NCI-H2196 treated with DMSO at 0.1 percent for 48 hours (cell line): ENCODE measurements around the gene PIGK.
A peak's percentile ranks its signal among the peaks of the same experiment; 100 is the strongest.
"Not testable (repeated sequence)": the region's sequence is repeated elsewhere in the genome, so short reads cannot be mapped to it uniquely, and the experiment has no call there.

Experiments used
- DNase-seq: peaks from one replicate; lab custom pipeline; 2025; ENCODE audit not compliant: unreplicated experiment; lab: John Stamatoyannopoulos, UW

The PIGK gene

DNA sequence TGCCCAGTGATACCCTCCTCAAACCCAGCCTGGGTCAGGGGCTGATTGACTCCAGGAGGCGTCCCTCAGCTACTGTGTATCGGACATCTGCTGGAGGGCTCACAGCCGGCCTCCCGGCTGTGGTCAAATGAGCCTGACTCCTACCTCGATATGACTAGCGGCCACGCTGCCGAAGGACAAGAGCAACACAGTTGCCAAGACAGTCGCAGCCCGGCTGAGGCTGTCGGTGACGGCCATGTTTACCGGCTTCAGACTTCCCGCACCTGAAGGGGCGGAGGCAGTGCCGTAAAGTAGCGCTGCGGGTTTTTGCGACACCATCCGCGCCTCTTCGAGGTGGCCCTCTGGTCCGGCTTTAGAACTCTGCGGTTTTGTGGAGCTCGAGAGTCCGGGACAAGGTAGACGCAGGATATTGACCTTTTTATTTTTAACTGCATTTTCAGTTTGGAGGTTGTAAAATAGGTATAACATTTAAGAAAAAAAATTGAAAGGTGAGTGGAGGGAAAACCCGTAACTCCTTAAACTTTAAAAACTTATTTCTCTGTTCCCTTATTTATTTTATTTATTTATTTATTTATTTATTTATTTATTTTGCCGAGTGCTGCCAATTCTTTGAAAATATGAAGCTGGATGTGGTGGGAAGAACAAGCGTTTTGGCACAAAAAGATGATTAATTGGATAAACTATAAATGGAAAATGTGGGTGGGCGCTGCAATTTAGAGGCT, at the start of gene PIGK:
TSS of gene PIGK (minus strand) at position 265 of the 722 bp plus-strand sequence. CDS start at position 237, 28 bp downstream.
- peak; percentile 73 for DNase-seq

GRCh38 chr1:77267035-77267434, 47.8 kb upstream of the PIGK start:
- DNase-seq = no peak

DNA sequence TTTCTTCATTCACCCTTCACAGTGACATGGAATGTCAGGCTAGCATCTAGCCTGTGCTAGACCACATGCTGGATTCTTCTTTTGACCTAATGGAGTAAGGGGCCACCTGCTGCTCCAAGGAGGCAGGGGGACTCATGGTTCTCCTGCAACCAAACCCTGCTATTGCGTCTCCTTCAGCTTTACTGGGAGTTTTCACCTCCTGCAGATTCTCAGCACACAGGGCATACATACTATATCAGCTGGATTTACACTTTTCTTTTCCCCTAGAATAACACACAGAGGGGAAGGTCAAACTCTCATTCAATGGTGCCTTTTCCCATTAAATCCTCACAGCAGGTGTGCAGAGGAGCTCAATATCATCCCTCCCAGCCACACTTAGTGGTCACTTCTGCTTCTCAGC, 46.0 kb upstream of the PIGK start:
- no peak for DNase-seq

- DNase-seq = no peak
Observed at GRCh38 chr1:77263708-77264107, 44.5 kb upstream of the PIGK start.

- DNase-seq = no peak
Observed at GRCh38 chr1:77253211-77253610, 34.0 kb upstream of the PIGK start.

DNA sequence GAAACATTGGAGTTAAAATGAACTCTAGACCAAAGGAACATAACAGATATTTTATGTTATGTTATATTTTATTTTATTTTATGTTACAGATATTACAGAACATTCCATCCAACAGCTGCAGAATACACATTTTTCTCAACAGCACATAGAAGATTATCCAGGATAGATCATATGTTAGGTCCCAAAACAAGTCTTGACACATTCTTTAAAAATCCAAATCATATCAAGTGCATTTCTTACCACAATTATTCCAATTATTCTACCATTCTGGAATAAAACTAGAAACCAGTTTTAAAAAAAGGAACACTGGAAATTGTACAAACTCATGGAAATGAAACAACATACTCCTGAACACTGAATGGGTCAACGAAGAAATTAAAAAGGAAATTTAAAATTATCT, 30.9 kb upstream of the PIGK start:
- no peak for DNase-seq

- DNase-seq = no peak
Observed at GRCh38 chr1:77245830-77246229, 26.6 kb upstream of the PIGK start.

GRCh38 chr1:77239311-77239710, 20.1 kb upstream of the PIGK start:
- DNase-seq = no peak

GRCh38 chr1:77238462-77238861, 19.2 kb upstream of the PIGK start:
- DNase-seq = no peak

GRCh38 chr1:77234943-77235342, 15.7 kb upstream of the PIGK start:
- DNase-seq = no peak

DNA sequence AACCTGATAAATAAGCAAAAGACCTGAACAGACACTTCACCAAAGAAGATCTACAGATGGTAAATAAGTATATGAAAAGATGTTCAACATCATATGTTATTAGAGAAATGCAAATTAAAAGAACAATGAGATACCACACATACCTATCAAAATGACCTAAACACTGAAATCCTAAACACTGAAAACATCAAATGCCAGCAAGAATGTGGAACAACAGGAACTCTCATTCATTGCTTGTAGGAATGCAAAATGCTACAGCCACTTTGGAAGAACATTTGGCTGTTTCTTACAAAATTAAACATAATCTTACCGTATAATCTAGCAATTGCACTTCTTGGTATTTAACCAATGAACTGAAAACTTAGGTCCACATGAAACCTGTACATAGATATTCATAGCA, 14.9 kb upstream of the PIGK start:
- DNase-seq = no peak

DNA sequence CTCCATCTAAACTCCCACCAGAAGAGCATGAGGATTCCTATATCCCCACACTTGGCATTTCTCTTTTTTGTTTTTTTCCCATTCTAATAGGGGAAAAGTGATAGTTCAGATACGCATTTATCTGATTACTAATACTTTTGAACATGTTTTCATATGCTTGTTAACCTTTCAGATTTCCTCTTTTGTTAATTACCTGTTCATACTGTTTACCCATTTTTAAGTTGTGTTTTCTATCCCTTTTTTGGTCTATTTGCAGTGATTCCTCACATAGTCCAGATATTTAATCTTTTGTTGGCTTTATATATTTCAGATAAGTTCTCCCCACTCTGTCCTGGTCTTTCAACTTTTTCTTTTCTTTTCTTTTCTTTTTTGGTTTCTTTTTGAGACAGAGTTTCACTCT, 13.6 kb upstream of the PIGK start:
- DNase-seq = no peak

DNA sequence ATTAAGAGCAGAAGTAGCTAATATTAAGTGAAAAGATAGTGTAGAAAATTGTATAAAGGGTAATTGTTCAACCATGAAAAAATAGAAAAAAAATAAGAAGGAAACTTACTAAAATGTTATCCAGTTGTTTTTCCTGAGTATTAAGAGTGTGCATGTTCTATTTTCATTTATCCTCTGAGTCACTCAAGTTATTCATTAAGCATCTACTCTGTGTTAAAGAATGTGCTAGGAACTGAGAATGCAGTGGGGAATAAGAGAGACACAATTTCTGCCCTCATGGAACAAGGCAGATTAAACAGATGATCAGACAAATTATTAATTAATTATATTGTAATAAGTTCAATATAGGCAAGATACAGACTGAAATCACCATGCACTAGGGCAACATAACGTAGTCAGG, 10.8 kb upstream of the PIGK start:
- DNase-seq = no peak

DNA sequence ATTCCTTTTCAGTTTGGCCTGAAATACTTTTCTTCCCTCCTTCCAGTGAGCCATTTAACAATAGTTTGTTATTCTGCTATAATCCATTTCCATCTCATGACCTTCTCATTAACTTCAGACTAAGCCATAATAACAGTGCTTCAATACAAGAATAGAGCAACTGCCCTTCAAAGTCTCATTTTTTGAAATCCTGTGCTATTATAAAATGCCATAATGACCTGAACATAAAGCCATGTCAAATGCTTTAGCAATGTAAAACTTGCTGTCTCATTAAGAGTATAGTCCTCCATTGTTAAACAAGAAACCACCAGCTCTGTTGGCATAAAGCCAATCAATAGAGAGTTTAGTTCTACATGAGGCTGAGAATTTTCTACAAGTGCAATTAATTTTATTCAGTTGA, 9.6 kb upstream of the PIGK start:
- no peak for DNase-seq

DNA sequence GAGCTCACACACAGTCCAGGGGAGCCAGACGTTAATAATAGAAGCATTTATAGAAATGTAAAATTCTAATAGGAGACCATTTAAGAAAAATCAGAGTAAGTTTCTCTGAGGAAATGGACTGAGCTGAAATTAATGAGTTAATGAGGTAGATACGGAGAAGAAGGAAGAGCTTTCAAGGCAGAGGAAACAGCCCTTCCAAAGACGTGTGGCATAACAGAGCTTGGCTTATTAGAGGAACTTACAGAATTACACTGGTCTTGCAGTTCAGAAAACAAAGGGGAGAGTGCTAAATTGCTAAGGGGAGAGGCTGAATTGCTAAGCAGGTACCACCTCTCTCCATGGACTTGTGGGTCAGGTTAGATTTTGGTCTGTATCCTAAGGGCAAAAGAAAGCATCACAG, 8.2 kb upstream of the PIGK start:
- no peak for DNase-seq

DNA sequence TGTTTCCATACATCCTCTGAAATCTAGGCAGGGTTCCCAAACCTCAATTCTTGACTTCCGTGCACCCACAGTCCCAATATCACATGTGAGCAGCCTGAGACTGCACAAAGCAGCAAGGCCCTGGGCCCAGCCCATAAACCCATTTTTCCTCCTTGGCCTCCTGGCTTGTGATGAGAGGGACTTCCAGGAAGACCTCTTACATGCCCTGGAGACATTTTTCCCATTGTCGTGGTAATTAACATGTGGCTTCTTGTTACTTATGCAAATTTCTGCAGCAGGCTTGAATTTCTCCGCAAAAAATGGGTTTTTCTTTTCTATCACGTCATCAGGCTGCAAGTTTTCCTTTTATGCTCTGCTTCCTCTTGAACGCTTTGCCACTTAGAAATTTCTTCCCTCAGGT, 3.3 kb upstream of the PIGK start:
- DNase-seq = no peak

GRCh38 chr1:77220687-77221463, 1.6 kb upstream of the PIGK start:
- no peak for DNase-seq

DNA sequence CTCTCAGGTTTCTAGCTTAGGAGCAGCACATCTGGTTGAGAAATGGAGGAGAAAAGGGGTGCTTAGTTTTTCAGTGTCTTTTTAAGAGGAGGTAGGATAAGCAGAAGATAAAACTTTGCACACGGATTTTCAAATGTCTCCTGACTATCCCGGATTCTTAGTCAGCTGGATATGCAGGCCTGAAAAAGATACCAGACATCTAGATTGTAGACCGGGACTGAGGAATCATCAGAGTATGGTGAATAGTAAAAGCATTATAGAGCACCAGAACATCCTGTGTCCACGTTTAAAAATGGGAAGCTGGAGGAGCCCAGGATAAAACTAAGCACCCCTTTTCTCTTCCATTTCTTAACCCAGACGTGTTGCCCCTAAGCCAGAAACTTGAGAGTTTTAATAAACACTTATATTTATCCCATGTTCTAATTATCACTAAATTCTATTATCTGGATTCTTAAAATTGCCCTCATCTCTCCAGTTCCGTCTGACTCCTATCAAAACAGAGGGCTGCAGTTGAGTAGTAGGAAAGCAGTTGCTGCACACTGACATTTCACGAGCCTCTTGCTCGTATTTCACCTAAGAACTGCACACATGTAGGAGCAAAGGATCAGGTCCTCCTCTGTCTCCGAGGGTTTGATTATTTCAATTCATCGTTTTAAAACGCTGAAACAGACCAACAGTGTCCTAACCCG, 609 bp downstream of the PIGK start:
- no peak for DNase-seq

DNA sequence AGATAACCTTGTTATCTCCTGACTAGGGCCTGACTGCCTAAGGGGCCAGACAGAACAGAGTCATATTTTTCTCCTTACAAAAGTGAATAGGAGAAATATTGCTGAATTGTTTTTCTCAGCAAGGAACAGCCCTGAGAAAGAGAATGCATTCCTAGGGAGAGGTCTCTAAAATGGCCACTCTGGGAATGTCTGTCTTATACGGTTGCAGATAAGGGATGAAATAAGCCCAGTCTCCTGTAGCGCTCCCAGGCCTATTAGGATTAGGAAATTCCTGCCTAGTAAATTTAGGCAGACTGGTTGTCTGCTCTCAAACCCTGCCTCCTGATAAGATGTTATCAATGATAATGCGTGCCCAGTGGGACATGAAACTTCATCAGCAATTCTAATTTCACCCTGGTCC, 15.2 kb downstream of the PIGK start:
- not testable (repeated sequence) for DNase-seq

GRCh38 chr1:77202751-77203150, 16.5 kb downstream of the PIGK start:
- no peak for DNase-seq

DNA sequence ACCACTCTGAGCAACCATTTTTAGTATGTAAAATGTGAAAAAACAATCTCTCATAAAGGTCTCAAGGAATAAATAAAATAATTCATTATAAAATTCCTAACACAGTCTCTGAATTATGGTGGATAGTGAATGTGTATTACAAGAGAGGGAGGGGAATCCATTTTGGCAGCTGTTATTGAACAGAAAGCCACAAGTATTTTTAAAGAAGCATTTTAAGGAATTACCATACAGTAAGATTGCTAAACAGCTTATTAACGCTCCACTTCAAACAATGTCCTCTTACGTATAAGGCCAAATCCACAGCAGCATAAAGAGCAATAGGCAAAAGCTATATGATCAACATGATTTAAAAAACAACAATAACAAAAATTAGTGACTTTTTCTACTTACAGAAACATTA, 18.4 kb downstream of the PIGK start:
- DNase-seq = no peak

DNA sequence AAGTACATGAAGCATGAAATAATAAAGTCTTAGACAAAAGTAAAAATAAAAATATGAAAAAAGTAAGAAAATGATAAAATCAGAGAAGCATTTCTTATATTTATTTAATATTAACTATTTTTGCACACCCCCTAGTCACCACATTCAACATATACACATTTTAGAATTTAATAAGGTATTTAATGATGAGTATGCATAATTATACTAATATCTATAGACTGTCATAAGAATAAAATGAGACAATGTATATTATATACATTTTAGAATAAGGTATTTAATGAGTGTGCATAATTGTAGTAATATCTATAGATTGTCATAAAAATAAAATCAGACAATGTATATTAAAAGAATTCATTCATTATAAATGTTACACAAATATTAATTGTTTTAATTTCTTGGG, 18.9 kb downstream of the PIGK start:
- no peak for DNase-seq
